Fibroblast of skin of abdomen (primary cell): ENCODE data around the gene TGOLN2.

ENCODE experiments used
- DNase-seq: peaks from one replicate; pipeline ENCODE4 v3.0.0-alpha.2; 2013

Gene TGOLN2

DNA sequence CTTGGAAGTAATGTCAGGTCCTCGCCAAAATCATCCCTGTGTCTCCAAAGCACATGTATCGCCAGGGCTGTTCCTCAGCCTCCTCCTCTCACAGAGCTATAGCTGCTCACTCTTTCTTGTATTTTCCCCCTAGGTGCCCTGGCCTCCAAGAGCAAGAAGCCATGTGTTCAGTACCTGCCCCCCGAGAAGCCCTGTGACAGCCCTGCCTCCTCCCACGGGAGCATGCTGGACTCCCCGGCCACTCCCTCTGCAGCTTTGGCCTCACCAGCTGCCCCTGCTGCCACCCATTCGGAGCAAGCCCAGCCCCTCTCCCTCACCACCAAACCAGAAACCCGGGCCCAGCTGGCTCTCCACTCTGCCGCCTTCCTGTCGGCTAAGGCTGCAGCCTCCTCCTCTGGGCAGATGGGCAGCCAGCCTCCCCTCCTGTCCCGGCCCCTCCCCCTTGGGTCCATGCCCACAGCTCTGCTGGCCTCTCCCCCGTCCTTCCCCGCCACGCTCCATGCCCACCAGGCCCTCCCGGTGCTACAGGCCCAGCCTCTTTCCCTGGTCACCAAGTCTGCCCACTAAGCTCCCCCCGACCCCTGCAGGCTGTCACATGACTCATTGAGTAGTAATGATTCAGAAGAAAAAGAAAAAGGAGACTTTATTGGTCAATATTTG lies 18.8 kb downstream of the TGOLN2 start:
- peak; percentile 25 for DNase-seq

DNA sequence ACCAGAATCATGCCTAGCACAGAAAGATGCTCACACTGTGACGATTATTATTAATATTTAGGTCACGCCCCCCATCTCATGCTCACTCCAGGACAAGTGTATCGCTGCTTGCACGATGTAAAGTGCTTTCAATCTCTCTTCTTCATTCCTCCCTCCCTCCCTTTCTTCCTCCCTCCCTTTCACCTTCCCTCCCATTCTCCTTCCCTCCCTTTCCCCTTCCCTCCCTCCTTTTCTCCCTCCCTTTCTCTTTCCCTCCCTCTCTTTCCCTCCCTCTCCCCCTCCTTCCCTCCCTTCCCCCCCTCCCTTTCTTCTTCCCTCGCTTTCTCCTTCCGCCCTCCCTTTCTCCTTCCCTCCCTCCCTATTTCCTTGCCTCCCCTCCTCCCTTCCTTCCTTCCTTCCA lies 19.6 kb downstream of the TGOLN2 start:
- DNase-seq = no peak

GRCh38 chr2:85307527-85307897 lies 20.3 kb downstream of the TGOLN2 start:
- no peak for DNase-seq

DNA sequence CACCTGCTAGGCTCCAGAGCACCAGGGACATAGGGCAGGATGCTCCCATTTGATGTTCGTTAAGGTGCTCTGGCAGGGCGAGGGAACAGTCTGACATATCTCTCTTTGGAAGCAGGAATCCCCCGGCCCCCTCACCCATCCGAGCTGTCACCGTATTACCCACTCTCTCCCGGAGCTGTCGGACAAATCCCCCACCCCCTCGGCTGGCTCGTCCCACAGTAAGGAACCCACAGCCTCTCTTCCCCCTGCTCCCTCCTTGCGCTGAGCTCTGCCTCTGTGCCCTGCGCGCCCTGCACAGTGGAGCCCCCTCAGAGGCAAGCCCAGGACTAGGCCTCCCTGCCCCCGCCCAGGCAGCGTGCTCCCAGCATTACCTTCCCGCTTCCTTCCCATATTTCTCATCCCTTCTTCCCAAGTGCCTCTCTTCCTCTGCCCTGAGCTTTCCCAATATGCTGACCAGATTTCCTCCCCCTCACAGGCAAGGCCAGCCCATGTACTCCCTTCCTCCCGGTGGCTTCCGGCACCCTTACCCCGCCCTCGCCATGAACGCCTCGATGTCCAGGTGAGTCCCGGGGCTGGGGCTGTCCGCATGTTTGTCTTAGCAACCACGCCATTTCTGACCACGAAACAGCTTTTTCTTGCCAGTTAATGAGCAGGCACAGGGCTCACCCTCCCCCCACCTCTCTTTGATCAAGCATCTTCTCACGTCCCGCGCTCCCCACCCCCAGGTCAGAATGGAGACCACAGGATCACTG lies 23.8 kb downstream of the TGOLN2 start:
- no peak for DNase-seq

GRCh38 chr2:85302121-85302520 lies 25.7 kb downstream of the TGOLN2 start:
- DNase-seq = no peak

DNA sequence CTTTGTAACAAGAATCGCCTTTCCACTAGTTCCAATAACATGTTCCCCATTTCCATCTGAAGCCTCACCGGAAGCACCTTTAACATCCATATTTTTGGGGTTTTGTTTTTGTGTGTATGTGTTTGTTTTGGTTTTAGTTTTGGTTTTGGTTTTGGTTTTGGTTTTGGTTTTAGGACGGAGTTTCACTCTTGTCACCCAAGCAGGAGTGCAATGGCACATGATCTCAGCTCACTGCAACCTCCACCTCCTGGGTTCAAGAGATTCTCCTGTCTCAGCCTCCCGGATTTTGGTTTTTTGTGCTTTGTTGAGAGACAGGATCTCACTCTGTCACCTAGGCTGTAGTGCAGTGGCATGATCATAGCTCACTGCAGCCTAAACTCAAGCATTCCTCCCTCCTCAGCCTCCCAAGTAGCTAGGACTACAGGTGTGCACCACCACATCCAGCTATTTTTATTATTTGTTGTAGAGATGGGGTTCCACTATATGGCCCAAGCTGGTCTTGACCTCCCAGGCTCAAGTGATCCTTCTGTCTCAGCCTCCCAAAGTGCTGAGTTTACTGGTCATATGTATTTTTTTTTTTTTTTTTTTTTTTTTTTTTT lies 36.3 kb downstream of the TGOLN2 start:
- no peak for DNase-seq

- peak; percentile 77 for DNase-seq
Measured at GRCh38 chr2:85288244-85288725, 39.5 kb downstream of the TGOLN2 start.

GRCh38 chr2:85287721-85288120 lies 40.1 kb downstream of the TGOLN2 start:
- no peak for DNase-seq

GRCh38 chr2:85286918-85287317 lies 40.9 kb downstream of the TGOLN2 start:
- DNase-seq = no peak

- DNase-seq = no peak
Measured at GRCh38 chr2:85283641-85284040, 44.1 kb downstream of the TGOLN2 start.

GRCh38 chr2:85282914-85283313 lies 44.9 kb downstream of the TGOLN2 start:
- no peak for DNase-seq

DNA sequence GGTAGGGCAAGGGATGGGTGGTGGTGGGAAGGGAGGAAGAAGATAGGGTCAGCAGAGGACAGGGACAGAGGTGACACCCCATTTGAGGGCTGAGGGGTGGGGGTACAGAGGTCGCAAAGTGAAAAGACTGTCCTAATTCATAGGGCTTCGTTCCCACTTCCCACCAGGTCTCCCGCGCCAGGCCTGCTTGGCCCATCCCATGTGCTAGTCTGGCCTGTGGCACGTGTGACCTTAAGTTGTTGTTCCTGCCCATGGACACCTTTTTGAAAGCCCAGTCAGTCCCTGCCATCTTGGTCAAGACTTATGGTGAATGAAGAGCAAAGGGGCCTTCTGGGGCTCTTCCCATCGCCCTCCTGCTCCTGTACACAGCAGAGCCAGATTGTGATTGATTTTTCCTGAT lies 46.2 kb downstream of the TGOLN2 start:
- DNase-seq = no peak

DNA sequence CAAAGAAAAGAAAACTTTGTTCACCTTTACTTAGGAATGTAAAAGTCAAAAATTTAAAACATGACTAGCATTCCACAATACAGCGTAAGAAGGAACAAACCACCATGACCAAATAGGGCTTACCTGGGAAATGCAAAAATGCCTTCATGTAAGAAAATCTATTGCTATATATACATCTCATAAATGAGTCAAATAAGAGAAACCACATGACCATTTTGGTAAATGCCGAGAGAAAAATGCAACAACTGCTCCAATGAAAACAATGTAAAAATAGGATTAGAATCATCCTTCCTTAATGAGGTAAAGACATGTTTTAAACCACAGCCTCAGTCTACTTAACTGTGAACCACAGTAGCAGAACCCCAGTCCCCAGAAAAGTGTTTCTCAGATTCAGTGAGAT lies 49.4 kb downstream of the TGOLN2 start:
- peak; percentile 87 for DNase-seq

GRCh38 chr2:85277416-85278158 lies 50.2 kb downstream of the TGOLN2 start:
- DNase-seq = peak; percentile 96

DNA sequence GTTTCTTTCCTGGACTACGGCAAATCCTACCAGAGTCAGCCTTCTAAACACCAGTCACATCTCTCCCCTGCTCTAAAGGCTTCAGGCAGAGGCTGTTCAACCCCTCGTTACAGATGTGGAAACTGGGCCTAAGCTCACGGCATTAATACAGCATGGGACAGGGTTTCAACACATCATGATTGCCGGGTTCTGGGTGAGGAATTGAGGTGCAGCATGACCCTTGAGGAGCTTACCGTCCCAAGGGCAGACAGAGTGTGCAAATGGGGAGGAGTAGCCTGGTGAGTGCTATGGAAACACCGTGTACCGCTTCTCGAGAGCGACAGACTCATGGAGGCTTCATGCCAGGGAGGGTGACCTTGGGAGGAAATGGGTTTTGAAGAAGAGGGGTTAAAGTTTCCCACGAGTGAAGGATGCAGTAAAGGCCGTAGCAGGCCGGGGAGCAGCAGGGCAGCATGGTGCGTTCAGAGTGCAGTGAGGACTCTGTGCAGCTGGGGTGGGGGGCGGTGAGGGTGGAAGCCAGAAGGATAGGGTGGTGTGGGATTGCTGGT lies 51.1 kb downstream of the TGOLN2 start:
- no peak for DNase-seq

- DNase-seq = no peak
Measured at GRCh38 chr2:85275984-85276540, 51.7 kb downstream of the TGOLN2 start.

GRCh38 chr2:85273738-85274731 lies 53.8 kb downstream of the TGOLN2 start:
- DNase-seq = peak; percentile 82

DNA sequence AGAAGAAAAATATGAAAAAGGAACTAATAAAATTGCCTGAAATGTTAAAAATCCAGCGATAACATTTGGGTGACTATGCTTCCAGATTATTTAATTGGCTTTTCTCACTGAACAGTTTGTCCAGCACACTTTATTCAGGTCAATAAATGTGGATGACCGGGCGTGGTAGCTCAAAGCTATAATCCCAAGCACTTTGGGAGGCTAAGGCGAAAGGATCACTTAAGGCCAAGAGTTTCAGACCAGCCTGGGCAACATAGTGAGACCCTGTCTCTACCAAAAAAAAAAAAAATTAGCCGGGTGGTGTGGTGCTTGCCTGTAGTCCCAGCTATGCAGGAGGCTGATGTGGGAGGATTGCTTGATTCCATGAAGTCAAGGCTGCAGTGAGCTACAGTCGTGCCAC lies 55.4 kb downstream of the TGOLN2 start:
- no peak for DNase-seq

DNA sequence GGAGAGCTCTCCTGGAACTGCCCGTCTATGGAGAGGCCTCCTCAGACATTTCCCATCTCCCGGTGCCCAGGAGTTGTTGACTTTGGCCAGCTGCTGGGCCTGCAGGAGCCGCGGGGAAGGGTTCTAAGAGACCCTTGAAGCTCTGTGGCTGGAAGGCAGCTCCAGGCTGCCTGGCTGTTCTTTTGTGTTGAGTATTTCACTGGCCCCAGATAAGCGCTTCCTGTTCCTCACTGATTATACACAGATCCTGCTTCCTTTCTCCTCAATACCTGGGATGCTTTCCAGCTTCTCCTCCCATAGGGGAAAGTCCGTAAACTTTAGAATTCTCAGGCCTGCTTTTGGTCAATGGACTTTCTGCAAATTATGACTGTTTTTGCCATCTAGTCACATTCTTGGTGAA lies 57.8 kb downstream of the TGOLN2 start:
- DNase-seq = no peak
